ENCODE results near the gene BAIAP2. TPM values are rescaled to one million over a fixed set of nuclear protein-coding genes. Genes with fewer than 3 reads are reported as not detected.

The BAIAP2 gene
- total RNA-seq, 1 experiment from 2014 or later = 105 TPM

GRCh38 chr17:81085420-81085911, 50.5 kb downstream of the BAIAP2 start:
- no peak for DNase-seq (ENCODE audit: low spot score)

- DNase-seq (ENCODE audit: low spot score) = peak; percentile 68
Measured at GRCh38 chr17:81086789-81087551, 52.0 kb downstream of the BAIAP2 start.

- peak; percentile 34 for DNase-seq (ENCODE audit: low spot score)
Measured at GRCh38 chr17:81090361-81091136, 55.6 kb downstream of the BAIAP2 start.

GRCh38 chr17:81091154-81091553, 56.2 kb downstream of the BAIAP2 start:
- no peak for DNase-seq (ENCODE audit: low spot score)

GRCh38 chr17:81091774-81092517, 57.0 kb downstream of the BAIAP2 start:
- no peak for DNase-seq (ENCODE audit: low spot score)

GRCh38 chr17:81092518-81093095, 57.7 kb downstream of the BAIAP2 start:
- no peak for DNase-seq (ENCODE audit: low spot score)

- DNase-seq (ENCODE audit: low spot score) = peak; percentile 16
Measured at GRCh38 chr17:81093619-81094508, 58.9 kb downstream of the BAIAP2 start.

- DNase-seq (ENCODE audit: low spot score) = peak; percentile 96
Measured at GRCh38 chr17:81094509-81095382, 59.8 kb downstream of the BAIAP2 start.

GRCh38 chr17:81095383-81095762, 60.4 kb downstream of the BAIAP2 start:
- DNase-seq (ENCODE audit: low spot score) = no peak

- DNase-seq (ENCODE audit: low spot score) = no peak
Measured at GRCh38 chr17:81096741-81097133, 61.8 kb downstream of the BAIAP2 start.

- peak; percentile 83 for DNase-seq (ENCODE audit: low spot score)
Measured at GRCh38 chr17:81097134-81097942, 62.4 kb downstream of the BAIAP2 start.

GRCh38 chr17:81097943-81098308, 63.0 kb downstream of the BAIAP2 start:
- peak; percentile 57 for DNase-seq (ENCODE audit: low spot score)

GRCh38 chr17:81099888-81100287, 64.9 kb downstream of the BAIAP2 start:
- no peak for DNase-seq (ENCODE audit: low spot score)

- no peak for DNase-seq (ENCODE audit: low spot score)
Measured at GRCh38 chr17:81100668-81101067, 65.7 kb downstream of the BAIAP2 start.

- DNase-seq (ENCODE audit: low spot score) = peak; percentile 93
Measured at GRCh38 chr17:81101614-81102306, 66.8 kb downstream of the BAIAP2 start.

GRCh38 chr17:81102352-81102751, 67.4 kb downstream of the BAIAP2 start:
- no peak for DNase-seq (ENCODE audit: low spot score)

GRCh38 chr17:81102869-81103268, 67.9 kb downstream of the BAIAP2 start:
- no peak for DNase-seq (ENCODE audit: low spot score)

GRCh38 chr17:81103379-81103778, 68.4 kb downstream of the BAIAP2 start:
- no peak for DNase-seq (ENCODE audit: low spot score)

Measured in HT-29 (cell line).